Measurements from ENCODE around the gene MRPL28.
"Not testable (repeated sequence)": the region's sequence is repeated elsewhere in the genome, so short reads cannot be mapped to it uniquely, and the experiment has no call there.

The MRPL28 gene

DNA sequence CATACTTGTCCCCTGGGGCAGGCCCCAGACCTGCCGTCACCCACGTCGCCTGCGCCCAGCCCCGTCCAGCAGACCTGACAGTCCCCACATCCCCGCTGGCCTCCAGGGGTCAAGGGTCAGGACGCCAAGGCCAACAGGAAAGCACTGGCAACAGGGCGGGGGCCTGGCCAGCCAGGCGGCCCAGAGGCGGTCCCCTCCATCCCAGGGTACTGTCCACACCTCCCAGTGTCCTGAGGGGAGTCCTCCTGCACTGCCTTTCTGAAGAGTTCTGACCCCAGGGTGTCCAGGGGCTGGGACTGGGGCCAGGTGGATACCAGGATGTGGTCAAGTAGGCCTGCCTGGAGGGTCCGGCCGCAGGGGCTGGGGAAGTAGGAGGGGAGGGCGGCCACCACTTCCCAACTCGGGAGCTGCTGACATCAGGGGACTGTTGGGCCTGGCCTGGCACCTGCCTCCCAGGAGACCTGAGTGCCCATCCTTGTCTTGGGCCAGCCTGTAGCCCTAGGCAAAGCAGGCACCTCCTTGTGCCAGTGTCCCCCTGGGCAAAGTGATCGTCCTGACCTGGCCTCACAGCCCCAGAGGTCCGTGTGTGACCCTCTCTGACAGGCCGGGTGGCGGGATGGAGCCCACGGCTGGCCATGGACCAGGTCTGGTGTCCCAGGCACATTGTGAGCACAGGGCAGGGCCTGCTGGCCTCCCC is 11.1 kb downstream of the MRPL28 start:
- DNase-seq: no peak

- no peak for DNase-seq
These were observed 13.6 kb downstream of the MRPL28 start for GRCh38 chr16:356741-357140.

DNA sequence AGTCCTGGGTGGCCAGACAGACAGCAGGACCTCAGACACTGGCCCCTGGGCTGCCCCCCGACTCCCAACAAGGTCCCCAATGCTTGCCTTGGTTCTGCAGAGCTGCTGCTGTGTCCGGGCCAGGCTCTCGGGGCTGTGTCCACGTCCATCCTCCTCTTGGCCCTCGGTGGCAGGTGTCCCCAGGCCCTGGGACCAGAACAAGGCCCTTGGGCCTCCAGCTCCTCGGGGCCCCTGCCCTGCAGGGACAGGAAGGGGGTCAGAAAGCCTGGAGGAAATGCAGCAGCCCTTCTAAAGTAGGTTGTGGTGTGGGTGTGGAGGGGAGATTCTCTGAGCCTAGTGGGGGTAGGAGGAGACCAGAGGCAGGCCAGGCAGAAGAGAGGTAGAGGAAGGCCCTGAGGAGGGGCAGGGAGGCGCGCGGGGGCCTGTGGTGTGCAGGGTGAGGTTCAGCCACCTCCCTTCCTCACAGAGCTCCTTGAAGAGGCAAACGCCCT is 15.3 kb downstream of the MRPL28 start:
- DNase-seq: no peak

DNA sequence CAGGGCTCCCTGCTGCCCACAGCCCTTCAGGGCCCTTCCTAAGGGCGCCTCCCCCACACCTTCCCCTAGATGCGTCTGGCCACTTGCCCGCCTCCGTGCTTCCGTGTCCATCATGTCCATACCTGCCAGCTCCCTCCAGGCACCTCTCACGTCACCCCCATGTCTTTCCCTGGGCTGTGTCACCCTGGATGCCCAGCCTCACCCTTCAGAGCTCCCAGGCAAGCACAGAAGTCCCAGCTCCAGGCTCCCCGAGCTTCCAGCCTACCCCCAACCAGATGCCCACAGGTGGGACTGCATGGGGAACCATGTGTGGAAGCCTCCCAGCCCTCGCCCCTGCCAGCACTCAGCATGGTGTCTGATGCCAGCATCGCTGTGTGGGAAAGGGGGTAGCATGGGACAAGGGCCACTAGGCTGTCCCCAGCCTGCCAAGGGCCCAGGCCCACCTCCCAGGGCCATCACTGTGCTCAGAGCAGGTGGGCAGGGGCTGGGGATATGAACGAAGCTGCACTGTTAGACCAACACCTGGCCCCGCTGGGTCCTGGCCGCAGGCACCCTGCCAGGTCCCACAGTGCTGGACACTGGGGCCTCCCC is 16.0 kb downstream of the MRPL28 start:
- no peak for DNase-seq

- no peak for DNase-seq
These were observed 16.7 kb downstream of the MRPL28 start for GRCh38 chr16:353404-354290.

DNA sequence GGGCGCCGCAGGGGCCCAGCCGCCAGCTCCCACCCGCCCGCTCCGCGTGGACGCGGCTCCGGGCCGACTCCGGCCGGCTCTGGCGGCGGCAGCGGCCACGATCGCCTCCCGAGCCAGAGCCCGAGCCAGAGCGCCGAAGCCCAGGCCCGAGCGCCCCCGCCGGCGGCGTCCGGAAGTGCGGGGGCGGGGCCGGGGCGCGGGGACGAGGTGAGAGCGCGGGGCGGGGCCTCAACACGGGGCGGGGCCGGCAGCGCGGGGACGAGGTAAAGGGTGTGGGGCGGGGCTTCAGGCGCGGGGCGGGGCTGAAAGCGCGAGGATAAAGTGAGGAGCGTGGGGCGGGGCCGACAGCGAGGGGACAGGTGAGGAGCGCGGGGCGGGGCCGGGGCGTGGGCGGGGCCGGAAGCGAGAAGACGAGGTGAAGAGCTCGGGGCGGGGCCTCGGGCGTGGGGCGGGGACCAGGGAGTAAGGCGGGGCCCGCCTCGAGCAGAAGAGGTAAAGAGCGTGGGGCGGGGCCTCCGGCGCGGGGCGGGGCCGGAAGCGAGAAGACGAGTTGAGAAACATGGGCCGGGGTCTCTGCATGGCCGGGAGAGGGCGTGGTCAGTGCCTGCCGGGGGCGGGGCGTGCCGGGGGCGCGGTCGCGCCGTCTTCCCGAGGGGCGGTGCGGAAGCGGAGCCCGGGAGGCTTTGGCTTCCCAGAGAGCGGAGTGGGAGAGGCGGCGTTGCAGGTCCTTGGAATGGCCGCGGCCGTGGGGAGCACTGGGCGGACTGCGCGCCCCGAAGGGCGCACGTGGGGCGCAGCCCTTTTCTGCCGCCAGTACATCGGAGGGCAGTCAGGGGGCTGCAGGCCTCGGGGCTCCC is 17.6 kb downstream of the MRPL28 start, which contains the start of gene AXIN1:
TSS of gene AXIN1 (minus strand) at position 177 of the 857 bp plus-strand sequence. CDS start 5,698 bp downstream, outside the sequence.
- peak; percentile 98 for DNase-seq

DNA sequence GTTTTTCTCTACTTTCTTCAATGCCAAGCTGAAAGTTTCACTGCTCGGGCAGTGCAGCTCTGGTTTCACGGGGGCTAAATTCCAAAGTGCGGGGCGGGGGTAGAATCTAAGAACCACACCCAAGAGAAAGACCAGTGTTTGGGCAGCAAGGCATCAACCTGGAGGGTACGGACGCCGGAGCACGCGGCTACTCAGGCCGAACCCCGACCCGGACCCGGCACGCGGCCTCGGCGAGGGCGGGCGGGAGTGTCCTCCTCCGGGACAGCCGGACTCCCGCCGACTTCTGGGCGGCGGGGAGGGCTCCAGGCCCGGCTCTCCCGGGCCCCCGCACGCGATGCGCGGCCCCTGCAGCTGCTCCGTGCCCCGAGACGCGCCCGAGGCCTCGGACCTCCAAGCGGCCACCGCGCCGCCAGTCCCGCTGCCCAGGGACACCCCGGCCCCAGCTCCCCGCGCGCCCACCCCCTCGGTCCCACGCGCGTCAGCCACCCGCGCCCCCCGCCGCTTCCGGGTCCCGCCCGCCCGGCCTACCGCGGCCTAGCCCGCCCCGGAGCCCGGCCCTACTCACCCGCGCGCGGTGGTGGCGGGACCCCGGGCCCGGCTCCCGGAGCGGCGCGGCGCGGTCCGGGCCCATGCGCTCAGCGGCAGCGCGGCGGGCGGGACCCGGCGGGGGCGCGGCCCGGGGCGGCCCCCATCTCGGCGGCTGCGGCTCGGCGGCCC is 18.4 kb downstream of the MRPL28 start:
- DNase-seq: no peak

- DNase-seq: no peak
These were observed 20.1 kb downstream of the MRPL28 start for GRCh38 chr16:350203-350602.

DNA sequence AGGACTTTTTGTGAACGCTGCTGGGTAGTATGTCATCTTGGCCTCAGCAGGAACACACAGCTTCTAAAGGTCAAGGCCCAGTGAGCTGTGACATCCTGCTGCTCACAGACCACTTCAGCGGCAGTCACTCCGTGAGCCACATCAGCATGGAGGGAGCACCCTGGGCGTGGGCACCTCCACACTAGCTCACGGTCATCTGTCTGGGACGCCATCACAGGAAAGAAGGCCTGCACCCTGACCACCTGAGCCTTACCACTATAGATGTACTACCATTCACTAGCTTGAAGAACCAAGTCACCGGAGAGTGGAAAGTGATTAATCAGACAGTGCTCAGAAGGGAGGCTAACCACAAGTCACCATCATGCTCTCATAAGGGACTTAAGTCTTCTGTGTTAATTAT is 21.1 kb downstream of the MRPL28 start:
- no peak for DNase-seq

GRCh38 chr16:348495-348894 is 21.8 kb downstream of the MRPL28 start:
- not testable (repeated sequence) for DNase-seq

DNA sequence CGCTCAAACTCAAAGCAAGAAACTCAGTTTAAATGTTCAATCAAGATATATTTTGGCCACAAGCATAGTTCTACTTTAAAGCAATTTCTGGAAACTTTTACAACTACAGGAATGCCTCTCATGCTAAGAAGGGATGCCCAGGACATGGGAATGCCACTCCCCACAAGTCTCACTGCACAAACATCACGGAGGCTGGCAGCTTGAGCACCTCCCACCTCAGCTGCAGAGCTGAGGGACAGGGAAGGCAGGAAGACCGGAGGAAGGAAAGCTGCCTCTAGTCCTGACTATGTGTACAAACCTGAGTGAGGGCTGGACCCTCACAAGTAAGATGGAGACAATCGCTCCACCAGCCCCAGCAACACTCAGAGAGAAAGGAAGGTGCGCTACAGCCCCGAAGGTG is 23.1 kb downstream of the MRPL28 start:
- DNase-seq: no peak

DNA sequence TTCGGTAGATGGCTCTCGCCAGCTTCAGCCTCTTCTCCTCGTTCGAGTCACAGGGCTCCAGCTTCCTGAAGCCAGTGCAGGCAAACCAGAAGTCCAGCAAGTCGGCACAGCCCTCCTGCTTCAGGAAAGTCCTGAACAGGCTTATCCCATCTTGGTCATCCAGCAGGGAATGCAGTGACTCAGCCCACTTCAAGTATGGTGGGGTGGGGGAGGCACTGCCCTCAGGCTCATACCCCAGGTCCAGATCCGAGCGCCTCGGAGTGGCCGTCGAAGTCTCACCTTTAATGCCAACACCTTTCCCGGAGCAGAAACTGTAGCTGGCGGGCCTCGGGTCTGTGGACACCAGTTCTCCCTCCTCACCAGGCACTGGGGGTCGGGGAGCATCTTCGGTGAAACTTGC is 23.8 kb downstream of the MRPL28 start:
- DNase-seq: no peak

- DNase-seq: no peak
These were observed 24.6 kb downstream of the MRPL28 start for GRCh38 chr16:345772-346171.

- no peak for DNase-seq
These were observed 27.7 kb downstream of the MRPL28 start for GRCh38 chr16:342455-343213.

DNA sequence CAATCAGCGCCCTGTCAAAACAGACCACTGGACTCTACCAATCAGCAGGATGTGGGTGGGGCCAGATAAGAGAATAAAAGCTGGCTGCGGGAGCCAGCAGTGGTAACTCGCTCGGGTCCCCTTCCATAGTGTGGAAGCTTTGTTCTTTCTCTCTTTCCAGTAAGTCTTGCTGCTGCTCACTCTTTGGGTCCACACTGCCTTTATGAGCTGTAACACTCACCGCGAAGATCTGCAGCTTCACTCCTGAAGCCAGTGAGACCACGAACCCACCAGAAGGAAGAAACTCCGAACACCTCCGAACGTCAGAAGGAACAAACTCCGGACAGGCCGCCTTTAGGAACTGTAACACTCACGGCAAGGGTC is 28.4 kb downstream of the MRPL28 start:
- DNase-seq: not testable (repeated sequence)

DNA sequence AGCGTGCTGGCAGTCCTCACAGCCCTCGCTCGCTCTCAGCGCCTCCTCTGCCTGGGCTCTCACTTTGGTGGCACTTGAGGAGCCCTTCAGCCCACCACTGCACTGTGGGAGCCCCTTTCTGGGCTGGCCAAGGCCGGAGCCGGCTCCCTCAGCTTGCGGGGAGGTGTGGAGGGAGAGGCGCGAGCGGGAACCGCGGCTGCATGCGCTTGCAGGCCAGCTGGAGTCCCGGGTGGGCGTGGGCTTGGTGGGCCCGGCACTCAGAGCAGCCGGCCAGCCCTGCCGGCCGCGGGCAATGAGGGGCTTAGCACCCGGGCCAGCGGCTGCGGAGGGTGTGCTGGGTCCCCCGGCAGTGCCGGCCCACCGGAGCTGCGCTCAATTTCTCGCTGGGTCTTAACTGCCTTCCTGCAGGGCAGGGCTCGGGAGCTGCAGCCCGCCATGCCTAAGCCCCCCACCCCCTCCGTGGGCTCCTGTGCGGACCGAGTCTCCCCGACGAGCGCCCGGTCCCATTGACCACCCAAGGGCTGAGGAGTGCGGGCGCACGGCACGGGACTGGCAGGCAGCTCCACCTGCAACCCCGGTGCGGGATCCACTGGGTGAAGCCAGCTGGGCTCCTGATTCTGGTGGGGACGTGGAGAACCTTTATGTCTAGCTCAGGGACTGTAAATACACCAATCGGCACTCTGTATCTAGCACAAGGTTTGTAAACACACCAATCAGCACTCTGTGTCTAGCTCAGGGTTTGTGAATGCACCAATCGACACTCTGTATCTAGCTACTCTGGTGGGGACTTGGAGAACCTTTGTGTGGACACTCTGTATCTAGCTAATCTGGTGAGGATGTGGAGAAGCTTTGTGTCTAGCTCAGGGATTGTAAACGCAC is 29.0 kb downstream of the MRPL28 start:
- not testable (repeated sequence) for DNase-seq

GRCh38 chr16:340370-341091 is 29.8 kb downstream of the MRPL28 start:
- no peak for DNase-seq

DNA sequence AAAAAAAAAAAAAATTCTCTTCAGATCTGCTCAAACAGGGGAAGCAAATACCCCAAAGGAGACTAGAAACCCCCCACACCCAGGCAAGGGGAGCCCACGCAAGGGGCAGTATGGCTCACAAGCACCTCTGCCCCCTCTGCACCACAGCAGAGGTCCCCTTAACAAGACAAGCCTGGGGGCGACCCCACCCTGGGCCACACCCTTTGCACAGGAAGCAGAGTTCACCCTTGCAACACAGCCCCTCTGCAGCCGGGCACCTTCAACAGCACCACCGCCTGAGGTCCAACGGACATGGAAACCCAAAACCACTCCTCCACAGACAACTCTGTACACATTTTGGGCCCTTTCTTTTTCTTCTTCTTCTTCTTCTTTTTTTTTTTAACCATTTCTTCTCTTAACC is 30.7 kb downstream of the MRPL28 start:
- no peak for DNase-seq

GRCh38 chr16:337975-338575 is 32.3 kb downstream of the MRPL28 start:
- no peak for DNase-seq
